ENCODE data around the gene OR51I1.

The OR51I1 gene

GRCh38 chr11:5467527-5467926 is 26.2 kb upstream of the OR51I1 start:
- no peaks in the 10 kb centered on the region for H4K20me1 ChIP-seq (ENCODE audit: insufficient read depth, low read length)
- no peak overlapping the region for H2AFZ ChIP-seq (ENCODE audit: low read depth, low read length)
- no peaks in the 10 kb centered on the region for H3K9me3 ChIP-seq (ENCODE audit: insufficient read depth, low read length)
- no peak overlapping the region for H3K27ac ChIP-seq (ENCODE audit: low read length)
- H3K9ac ChIP-seq (ENCODE audit: low read length): no peak overlapping the region
- no peaks in the 10 kb centered on the region for H3K36me3 ChIP-seq (replicated peaks; ENCODE audit: low read depth, low read length)
- TF ChIP-seq, protein P1, sequence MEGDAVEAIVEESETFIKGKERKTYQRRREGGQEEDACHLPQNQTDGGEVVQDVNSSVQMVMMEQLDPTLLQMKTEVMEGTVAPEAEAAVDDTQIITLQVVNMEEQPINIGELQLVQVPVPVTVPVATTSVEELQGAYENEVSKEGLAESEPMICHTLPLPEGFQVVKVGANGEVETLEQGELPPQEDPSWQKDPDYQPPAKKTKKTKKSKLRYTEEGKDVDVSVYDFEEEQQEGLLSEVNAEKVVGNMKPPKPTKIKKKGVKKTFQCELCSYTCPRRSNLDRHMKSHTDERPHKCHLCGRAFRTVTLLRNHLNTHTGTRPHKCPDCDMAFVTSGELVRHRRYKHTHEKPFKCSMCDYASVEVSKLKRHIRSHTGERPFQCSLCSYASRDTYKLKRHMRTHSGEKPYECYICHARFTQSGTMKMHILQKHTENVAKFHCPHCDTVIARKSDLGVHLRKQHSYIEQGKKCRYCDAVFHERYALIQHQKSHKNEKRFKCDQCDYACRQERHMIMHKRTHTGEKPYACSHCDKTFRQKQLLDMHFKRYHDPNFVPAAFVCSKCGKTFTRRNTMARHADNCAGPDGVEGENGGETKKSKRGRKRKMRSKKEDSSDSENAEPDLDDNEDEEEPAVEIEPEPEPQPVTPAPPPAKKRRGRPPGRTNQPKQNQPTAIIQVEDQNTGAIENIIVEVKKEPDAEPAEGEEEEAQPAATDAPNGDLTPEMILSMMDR (IDR thresholded peaks at IDR 0.05; ENCODE audit: low read depth, low read length): no peak
- no peak for TF ChIP-seq EZH2phosphoT487 (IDR thresholded peaks at IDR 0.05; ENCODE audit: low read depth)
- H3K27me3 ChIP-seq (ENCODE audit: low read depth, low read length): peaks cover 25% of the 10 kb centered on the region
- no peaks in the 10 kb centered on the region for H3K4me1 ChIP-seq (ENCODE audit: low read length)
- H3K4me3 ChIP-seq (ENCODE audit: low read length): no peak overlapping the region
- no peak overlapping the region for H3K4me2 ChIP-seq (ENCODE audit: low read length)
- H3K79me2 ChIP-seq (ENCODE audit: low read length): no peaks in the 10 kb centered on the region

DNA sequence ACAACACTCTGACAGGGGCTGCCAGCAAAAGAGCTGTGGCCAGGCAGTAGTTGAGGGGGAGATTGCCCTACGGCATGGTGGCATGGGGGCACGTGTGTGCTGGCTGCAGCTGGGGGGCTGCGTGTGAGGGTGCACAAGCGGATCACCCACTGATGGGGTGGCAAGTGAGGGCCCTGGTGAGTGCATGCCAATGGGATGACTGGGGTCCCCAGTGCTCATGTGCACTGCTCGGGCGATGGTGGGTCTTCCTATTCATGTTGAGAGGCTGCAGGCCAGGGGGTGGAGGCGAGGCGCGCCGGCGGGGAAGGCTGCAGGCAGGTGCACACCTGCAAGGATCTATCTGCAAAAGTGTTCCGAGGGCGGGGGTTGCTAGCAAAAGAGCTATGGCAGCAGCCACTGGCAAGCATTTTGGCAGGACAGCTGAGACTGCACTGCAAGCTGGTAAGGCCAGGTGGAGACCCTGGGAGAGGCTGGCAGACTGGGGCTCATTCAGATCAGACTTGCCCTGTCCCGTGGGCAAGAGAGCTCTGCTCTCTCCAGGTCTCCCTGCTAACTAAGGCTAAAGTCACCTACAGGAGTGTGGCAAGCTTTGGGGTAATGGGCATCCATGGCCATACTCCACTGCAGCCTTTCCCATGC is 19.8 kb upstream of the OR51I1 start:
- Histone ChIP-seq H3K9ac (ENCODE audit: low read length) (no peak overlapping the region), H4K20me1 (ENCODE audit: insufficient read depth, low read length) (no peaks in the 10 kb centered on the region), H3K79me2 (ENCODE audit: low read length) (no peaks in the 10 kb centered on the region), H3K27ac (ENCODE audit: low read length) (no peak overlapping the region), H3K27me3 (ENCODE audit: low read depth, low read length) (peaks cover 2% of the 10 kb centered on the region; the same call in 1 of the 2 replicates), H3K4me3 (ENCODE audit: low read length) (no peak overlapping the region), H3K4me2 (ENCODE audit: low read length) (no peak overlapping the region), H3K4me1 (ENCODE audit: low read length) (no peaks in the 10 kb centered on the region), H3K36me3 (replicated peaks; ENCODE audit: low read depth, low read length) (no peaks in the 10 kb centered on the region), H2AFZ (ENCODE audit: low read depth, low read length) (no peak overlapping the region), H3K9me3 (ENCODE audit: insufficient read depth, low read length) (no peaks in the 10 kb centered on the region)
- no peak for TF ChIP-seq EZH2phosphoT487 (IDR thresholded peaks at IDR 0.05; ENCODE audit: low read depth)
- TF ChIP-seq, protein P1 (IDR thresholded peaks at IDR 0.05; ENCODE audit: low read depth, low read length): no peak

- Histone ChIP-seq H3K4me3 (ENCODE audit: low read length) (no peak overlapping the region), H3K27ac (ENCODE audit: low read length) (no peak overlapping the region), H3K79me2 (ENCODE audit: low read length) (no peaks in the 10 kb centered on the region), H2AFZ (ENCODE audit: low read depth, low read length) (no peak overlapping the region), H3K9me3 (ENCODE audit: insufficient read depth, low read length) (no peaks in the 10 kb centered on the region), H3K36me3 (replicated peaks; ENCODE audit: low read depth, low read length) (no peaks in the 10 kb centered on the region), H4K20me1 (ENCODE audit: insufficient read depth, low read length) (no peaks in the 10 kb centered on the region), H3K27me3 (ENCODE audit: low read depth, low read length) (peaks cover 6% of the 10 kb centered on the region; the same call in 1 of the 2 replicates), H3K4me1 (ENCODE audit: low read length) (no peaks in the 10 kb centered on the region), H3K4me2 (ENCODE audit: low read length) (no peak overlapping the region), H3K9ac (ENCODE audit: low read length) (no peak overlapping the region)
- no peak for TF ChIP-seq EZH2phosphoT487 (IDR thresholded peaks at IDR 0.05; ENCODE audit: low read depth)
- TF ChIP-seq, protein P1 (IDR thresholded peaks at IDR 0.05; ENCODE audit: low read depth, low read length): no peak
Measured at GRCh38 chr11:5449432-5449831, 8.1 kb upstream of the OR51I1 start.

DNA sequence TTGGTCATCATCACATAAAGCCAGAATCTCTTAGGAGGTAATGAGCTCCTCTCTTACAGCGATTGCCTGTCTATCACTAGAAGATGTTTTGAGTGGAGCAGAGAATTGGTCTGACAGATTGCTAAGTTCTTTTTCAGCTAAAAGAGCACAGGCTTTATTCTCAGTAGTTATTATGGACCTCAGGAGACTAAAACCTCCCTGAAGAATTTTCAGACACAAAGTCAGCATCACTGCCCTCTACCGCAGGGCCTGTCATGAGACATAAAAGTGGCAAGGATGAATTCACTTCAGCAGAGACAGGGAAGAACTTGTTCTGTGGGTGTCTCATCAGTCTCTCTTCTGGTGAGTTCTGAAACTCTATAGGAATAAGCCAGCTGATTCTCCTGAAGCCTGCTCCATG is 7.7 kb upstream of the OR51I1 start, which contains the start of gene OR51I2:
Gene OR51I2, plus strand, starts transcription at position 301 of the 400 bp plus-strand sequence. CDS start 4,166 bp downstream, outside the sequence.
- Histone ChIP-seq H3K36me3 (replicated peaks; ENCODE audit: low read depth, low read length) (no peaks in the 10 kb centered on the region), H3K9ac (ENCODE audit: low read length) (no peak within 1 kb of the TSS), H3K27ac (ENCODE audit: low read length) (no peak within 1 kb of the TSS), H4K20me1 (ENCODE audit: insufficient read depth, low read length) (no peaks in the 10 kb centered on the region), H3K79me2 (ENCODE audit: low read length) (no peaks in the 10 kb centered on the region), H3K4me1 (ENCODE audit: low read length) (no peaks in the 10 kb centered on the region), H2AFZ (ENCODE audit: low read depth, low read length) (no peak within 1 kb of the TSS), H3K27me3 (ENCODE audit: low read depth, low read length) (peaks cover 6% of the 10 kb centered on the region; the same call in 1 of the 2 replicates), H3K4me3 (ENCODE audit: low read length) (no peak within 1 kb of the TSS), H3K4me2 (ENCODE audit: low read length) (no peak within 1 kb of the TSS), H3K9me3 (ENCODE audit: insufficient read depth, low read length) (no peaks in the 10 kb centered on the region)
- no peak for TF ChIP-seq EZH2phosphoT487 (IDR thresholded peaks at IDR 0.05; ENCODE audit: low read depth)
- TF ChIP-seq, protein P1 (IDR thresholded peaks at IDR 0.05; ENCODE audit: low read depth, low read length): no peak
